Stimulated activated CD8-positive, alpha-beta memory T cell treated with anti-CD3 and anti-CD28 coated beads, Interleukin-4, amount 100 ng/mL, for 24 hours (primary cell): ENCODE data around the gene MRGPRF.

Experiments
- DNase-seq: peaks from one replicate; pipeline ENCODE4 v3.0.0-alpha.2; 2020; ENCODE audit warnings: low read depth

Gene MRGPRF

GRCh38 chr11:68963779-68964178 lies 49.3 kb downstream of the MRGPRF start:
- no peak for DNase-seq

DNA sequence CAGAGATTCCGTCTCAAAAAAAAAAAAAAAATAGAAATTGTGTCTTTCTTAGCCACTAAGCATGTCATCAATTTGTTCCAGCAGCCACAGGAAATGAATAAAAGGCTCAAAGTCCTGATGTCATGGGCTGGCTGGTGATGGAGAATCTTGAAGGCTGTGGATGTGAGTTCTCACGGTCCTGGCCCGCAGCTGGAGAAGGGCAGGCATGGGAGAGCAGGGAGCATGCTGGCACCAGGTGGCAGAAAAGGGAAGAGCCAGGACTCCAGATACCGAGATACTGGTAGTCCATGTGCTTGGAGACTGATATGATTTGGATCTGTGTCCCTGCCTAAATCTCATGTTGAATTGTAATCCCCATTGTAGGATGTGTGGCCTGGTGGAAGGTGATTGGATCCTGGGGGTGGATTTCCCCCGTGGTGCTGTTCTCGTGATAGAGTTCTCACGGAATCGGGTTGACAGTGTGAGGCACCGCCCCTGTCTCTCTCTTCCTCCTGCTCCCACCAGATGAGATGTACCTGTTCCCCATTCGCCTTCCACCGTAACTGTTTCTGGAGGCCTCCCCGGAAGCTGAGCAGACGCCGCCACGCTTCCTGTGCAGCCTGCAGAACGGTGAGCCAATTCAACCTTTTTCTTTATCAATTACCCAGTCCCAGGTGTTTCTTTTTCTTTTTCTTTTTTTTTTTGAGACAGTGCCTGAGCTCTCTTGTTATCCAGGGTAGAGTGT lies 50.4 kb downstream of the MRGPRF start:
- no peak for DNase-seq

- no peak for DNase-seq
Measured at GRCh38 chr11:68961245-68961644, 51.8 kb downstream of the MRGPRF start.

- DNase-seq: no peak
Measured at GRCh38 chr11:68960294-68961071, 52.6 kb downstream of the MRGPRF start.

GRCh38 chr11:68959465-68960293 lies 53.4 kb downstream of the MRGPRF start:
- no peak for DNase-seq

GRCh38 chr11:68958211-68958610 lies 54.8 kb downstream of the MRGPRF start:
- no peak for DNase-seq

DNA sequence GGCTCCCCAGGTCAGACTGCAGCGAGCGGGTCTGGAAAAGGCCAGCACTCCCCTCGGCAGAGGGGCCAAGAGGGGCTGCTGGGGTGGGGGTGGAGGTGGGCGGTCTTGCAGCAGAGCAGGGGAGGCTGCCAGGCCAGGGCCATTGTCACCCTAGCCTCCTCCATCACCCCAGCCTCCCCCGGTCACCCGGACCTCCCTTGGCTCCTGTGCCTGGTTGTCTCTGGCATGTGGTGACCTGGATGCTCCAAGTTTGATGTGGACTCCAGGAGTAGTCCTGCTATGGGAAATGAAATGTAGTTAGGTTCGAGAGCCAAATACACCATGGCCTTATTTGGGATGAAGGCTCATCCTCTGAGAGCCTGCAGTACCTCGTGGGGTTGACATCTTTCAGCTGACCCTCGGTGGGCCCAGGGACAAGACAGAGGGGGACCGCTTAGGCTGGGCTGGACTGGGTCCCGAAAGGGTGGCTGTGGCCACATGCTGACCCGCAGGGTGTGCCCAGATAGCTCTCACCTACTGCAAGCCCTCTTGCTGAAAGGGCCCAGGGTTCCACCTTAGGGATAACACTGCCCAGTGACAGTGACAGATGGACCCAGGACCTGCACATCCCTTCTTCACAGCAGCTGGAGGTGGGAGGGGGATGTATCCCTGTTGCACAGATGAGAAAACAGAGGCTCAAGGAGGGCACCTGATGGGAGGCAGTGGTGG lies 56.3 kb downstream of the MRGPRF start:
- no peak for DNase-seq

- DNase-seq: no peak
Measured at GRCh38 chr11:68956142-68956541, 56.9 kb downstream of the MRGPRF start.

DNA sequence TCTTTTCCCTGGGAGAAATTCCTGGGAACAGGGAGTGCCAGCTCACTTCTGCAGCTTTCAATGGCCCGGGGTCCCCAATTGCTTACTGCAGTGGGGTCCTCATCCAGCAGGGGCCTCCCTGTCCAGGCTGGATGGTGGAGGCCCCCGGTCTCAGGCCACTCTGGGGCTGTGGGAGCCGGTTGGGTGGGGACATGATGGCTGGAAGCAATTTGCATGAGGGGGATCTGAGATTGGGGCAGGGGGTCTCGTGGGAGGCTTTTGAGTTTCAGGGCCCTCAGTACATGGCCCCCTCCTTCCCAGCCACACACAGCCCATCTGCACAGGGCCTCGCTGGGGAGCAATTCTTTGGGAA lies 57.5 kb downstream of the MRGPRF start:
- no peak for DNase-seq

- DNase-seq: no peak
Measured at GRCh38 chr11:68954836-68955606, 58.0 kb downstream of the MRGPRF start.
